Psoas muscle (tissue), 8 donors: ENCODE results near the gene IGSF1. TPM values are rescaled to one million over a fixed set of nuclear protein-coding genes. Genes with fewer than 3 reads are reported as not detected.

Experiments used
- ATAC-seq, 4 donors: fragments of 200-7000 bp; cut with Tn5 transposase; one replicate each; pipeline ENCODE4 v1.9.1; 2020; ENCODE audit warnings: moderate library complexity in 3 of 4, mild to moderate bottlenecking in 2 of 4
- DNase-seq, 2 donors: peaks; one replicate each; pipeline ENCODE4 v3.0.0-alpha.2; 2020
- H3K27ac ChIP-seq: fragments of 200-600 bp; one replicate; pipeline ENCODE4 v1.8.0; 2022
- H3K27me3 ChIP-seq, 3 donors: fragments of 200-600 bp in 1 of 3; one replicate each; pipeline versions ENCODE4 v1.6.1 to v1.8.0; 2013 to 2022; ENCODE audit warnings: low read length in 2 of 3, mild to moderate bottlenecking in 2 of 3, moderate library complexity in 1 of 3; ENCODE audit not compliant: insufficient read depth in 3 of 3
- H3K36me3 ChIP-seq, 2 donors: fragments of 200-600 bp in 1 of 2; one replicate each; pipeline versions ENCODE4 v1.6.1 to v1.8.0; 2013 to 2022; ENCODE audit warnings: low read depth in 1 of 2, mild to moderate bottlenecking in 1 of 2, moderate library complexity in 1 of 2; ENCODE audit not compliant: insufficient read depth in 1 of 2
- H3K4me1 ChIP-seq: fragments of 200-600 bp; one replicate; pipeline ENCODE4 v1.8.0; 2022
- H3K4me3 ChIP-seq: fragments of 200-600 bp; one replicate; pipeline ENCODE4 v1.8.0; 2022; ENCODE audit warnings: mild to moderate bottlenecking
- H3K9me3 ChIP-seq: fragments of 200-600 bp; one replicate; pipeline ENCODE4 v1.8.0; 2022
- WGBS, 3 donors: extraction: QIAGEN DNeasy Blood & Tissue Kit; methylation state at CpG; one replicate each; pipeline versions ENCODE4 v1.1.6 to v1.1.7; 2013; 5-methylcytosine and 5-hydroxymethylcytosine counted together
- intact Hi-C, 2 donors: fragments of 100-400 bp; cut with DNase I; formaldehyde crosslinking; loops; one replicate each; pipeline versions ENCODE4 v1.11.0 to v1.14.2; 2022
- polyA plus RNA-seq, 3 donors: library from polyadenylated mRNA; stranded (reverse); fragments of 200-250 nt; gene quantifications; one replicate each; pipeline ENCODE4 v1.2.3, GENCODE V29; 2013
- total RNA-seq, 4 donors: library from RNA; stranded (reverse); fragmentation: NEBNext Ultra II Directional in 2 of 4; extraction: Animal tissue kit (Norgen Biotek cat#: 25700) in 2 of 4; gene quantifications; one replicate each; pipeline versions ENCODE4 v1.2.1 to v1.2.4, GENCODE V29; 2021 to 2023
- TF ChIP-seq, protein P1 (sequence below): fragments of 200-600 bp; IDR thresholded peaks from one replicate; pipeline ENCODE4 v1.8.0; 2022; ENCODE audit warnings: antibody characterized with exemption
- donor health status: healthy with polysubstance abuse.
- donor health status: DM: no; HTN: no; CAD: no; lungs with moderate emphysema.
- donor health status: Bipolar disorder and iron deficiency.
- donor health status: healthy.
- donor health status: DM: yes; HTN: yes; CAD: no.
- donor health status: DM: no; HTN: no; CAD: no.
- donor health status: DM: no; HTN: no; CAD: no.
- donor health status: DM: yes; HTN: yes; CAD: no.

IGSF1 gene
- total and polyA plus RNA-seq, 7 donors: 0.03 to 0.54 (median 0.06) TPM

DNA sequence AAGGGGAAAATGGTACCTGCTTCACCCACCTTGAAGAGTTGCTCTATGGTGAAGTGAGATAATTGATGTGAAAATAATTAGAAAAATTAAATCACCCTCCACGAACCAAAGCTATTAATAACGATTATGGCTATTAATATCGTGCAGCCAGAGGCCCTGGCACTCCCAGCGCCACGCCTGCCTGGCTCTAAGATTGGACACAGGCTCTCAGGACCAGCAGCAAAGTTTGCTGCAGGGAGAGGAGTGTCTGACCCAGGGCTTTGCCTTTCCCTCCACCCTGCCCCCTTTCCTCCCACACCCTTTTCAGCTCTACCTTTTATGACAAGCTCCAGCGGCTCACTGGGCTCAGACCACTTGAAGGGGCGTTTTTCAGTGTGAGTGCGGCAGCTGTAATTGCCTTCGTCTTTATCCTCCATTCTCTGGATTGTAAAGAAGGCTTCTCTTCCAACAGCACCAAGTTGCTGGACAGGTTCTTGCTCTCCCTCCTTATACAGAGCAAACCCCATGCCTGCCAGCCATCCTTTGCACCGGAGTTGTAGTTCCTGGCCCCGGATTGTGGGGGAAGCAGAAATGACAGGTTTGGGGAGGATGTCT is 11.5 kb downstream of the IGSF1 start:
- H3K4me1 ChIP-seq: no peaks in the 10 kb centered on the region
- H3K9me3 ChIP-seq: no peaks in the 10 kb centered on the region
- TF ChIP-seq, protein P1, sequence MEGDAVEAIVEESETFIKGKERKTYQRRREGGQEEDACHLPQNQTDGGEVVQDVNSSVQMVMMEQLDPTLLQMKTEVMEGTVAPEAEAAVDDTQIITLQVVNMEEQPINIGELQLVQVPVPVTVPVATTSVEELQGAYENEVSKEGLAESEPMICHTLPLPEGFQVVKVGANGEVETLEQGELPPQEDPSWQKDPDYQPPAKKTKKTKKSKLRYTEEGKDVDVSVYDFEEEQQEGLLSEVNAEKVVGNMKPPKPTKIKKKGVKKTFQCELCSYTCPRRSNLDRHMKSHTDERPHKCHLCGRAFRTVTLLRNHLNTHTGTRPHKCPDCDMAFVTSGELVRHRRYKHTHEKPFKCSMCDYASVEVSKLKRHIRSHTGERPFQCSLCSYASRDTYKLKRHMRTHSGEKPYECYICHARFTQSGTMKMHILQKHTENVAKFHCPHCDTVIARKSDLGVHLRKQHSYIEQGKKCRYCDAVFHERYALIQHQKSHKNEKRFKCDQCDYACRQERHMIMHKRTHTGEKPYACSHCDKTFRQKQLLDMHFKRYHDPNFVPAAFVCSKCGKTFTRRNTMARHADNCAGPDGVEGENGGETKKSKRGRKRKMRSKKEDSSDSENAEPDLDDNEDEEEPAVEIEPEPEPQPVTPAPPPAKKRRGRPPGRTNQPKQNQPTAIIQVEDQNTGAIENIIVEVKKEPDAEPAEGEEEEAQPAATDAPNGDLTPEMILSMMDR: no peak
- 30 to 36% (median 31%) methylated on average over 8 to 11 of the region's 11 CpGs for WGBS, 3 donors
- intact Hi-C loops: no loop called here
- H3K27me3 ChIP-seq: peaks cover 0 to 13% (median 0%) of the 10 kb centered on the region in 3 donors
- no peak overlapping the region for H3K27ac ChIP-seq
- H3K4me3 ChIP-seq: no peak overlapping the region
- ATAC-seq: no peak
- DNase-seq: no peak
- no peaks in the 10 kb centered on the region for H3K36me3 ChIP-seq

DNA sequence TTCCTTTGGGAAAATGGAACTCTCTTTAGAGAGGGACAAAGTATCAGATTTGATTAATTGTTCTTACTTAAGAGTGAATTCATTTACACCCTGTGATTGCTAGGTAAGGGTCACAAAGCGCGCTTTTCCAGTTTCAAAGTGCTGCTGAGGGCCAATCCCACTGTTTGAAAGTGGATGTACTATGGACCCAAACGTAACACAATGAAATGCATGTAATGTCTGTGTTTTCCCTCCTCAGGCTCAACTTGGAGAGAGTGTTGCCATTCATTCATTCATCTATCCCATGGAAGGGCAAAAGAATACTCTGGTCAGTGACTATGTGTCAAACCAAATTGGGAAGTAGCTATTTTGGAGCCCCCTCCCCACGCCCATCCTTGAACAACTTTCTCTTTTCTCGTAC is 16.1 kb downstream of the IGSF1 start:
- TF ChIP-seq, protein P1: no peak
- intact Hi-C loops: no loop called here
- H3K9me3 ChIP-seq: no peaks in the 10 kb centered on the region
- 83 to 97% (median 95%) methylated on average over 5 of the region's 5 CpGs for WGBS, 3 donors
- H3K27me3 ChIP-seq: peaks cover 0 to 13% (median 0%) of the 10 kb centered on the region in 3 donors
- no peak for ATAC-seq
- no peak overlapping the region for H3K4me3 ChIP-seq
- H3K4me1 ChIP-seq: no peaks in the 10 kb centered on the region
- H3K27ac ChIP-seq: no peak overlapping the region
- DNase-seq: no peak
- H3K36me3 ChIP-seq: no peaks in the 10 kb centered on the region

DNA sequence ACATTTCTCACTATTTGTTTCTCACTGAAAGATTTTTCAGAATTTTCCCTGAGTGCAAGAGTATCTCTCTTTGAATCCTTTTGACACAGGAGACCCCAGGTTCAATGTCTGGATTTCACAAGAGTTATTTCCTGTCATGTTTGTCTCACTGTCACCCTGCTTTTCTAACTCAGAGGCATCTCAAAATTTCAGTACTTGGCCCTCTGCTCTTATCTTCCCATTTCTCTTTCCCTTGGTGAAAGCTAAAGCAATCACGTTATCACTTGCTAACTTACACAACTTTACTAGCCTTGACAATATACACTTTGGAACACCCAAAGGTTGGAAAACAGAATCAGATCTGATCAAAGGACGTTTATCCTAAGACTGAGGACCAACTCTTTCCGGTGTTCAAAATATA is 17.3 kb downstream of the IGSF1 start:
- Histone ChIP-seq H3K4me3 (no peak overlapping the region), H3K27me3 (peaks cover 0 to 12% (median 0%) of the 10 kb centered on the region in 3 donors), H3K36me3 (no peaks in the 10 kb centered on the region), H3K27ac (no peak overlapping the region), H3K9me3 (no peaks in the 10 kb centered on the region), H3K4me1 (no peaks in the 10 kb centered on the region)
- 58 to 76% (median 74%) methylated on average over 3 of the region's 3 CpGs for WGBS, 3 donors
- intact Hi-C loops: no loop called here
- TF ChIP-seq, protein P1: no peak
- ATAC-seq (no peak), DNase-seq (no peak)

DNA sequence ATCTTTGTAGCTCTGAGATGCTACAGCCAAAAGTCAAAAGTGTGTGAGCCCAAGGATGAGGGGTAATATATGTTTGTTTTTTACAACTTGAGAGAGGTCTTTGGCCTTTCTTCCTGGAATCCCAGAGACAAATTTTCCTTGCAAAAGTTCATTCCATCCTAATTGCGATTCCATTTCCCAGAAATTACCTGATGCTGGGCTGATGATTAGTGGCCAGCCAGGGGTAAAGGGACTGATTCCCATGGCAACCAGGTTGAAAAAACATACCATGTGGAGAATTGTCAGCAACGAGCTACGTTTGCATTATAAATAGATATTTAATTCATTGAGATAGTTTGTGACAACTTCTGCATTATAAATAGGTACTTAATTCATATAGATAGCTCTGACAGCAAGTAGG is 17.8 kb downstream of the IGSF1 start:
- ATAC-seq: no peak

More for the DNA sequence above, 17.8 kb downstream of the IGSF1 start:
- TF ChIP-seq, protein P1: no peak
- intact Hi-C loops: no loop called here
- H3K36me3 ChIP-seq: no peaks in the 10 kb centered on the region
- 41 to 55% (median 42%) methylated on average over 3 of the region's 3 CpGs for WGBS, 3 donors
- no peak for DNase-seq
- no peaks in the 10 kb centered on the region for H3K9me3 ChIP-seq
- no peak overlapping the region for H3K27ac ChIP-seq
- no peak overlapping the region for H3K4me3 ChIP-seq
- H3K4me1 ChIP-seq: no peaks in the 10 kb centered on the region
- peaks cover 0 to 7% (median 0%) of the 10 kb centered on the region in 3 donors for H3K27me3 ChIP-seq
